Activated B cell treated with CpG ODN at 0.5 μM for 24 hours (primary cell): ENCODE measurements around the gene TUBA3E. TPM values are rescaled to one million over a fixed set of nuclear protein-coding genes. Genes with fewer than 3 reads are reported as not detected.
"Not testable (repeated sequence)": the region's sequence is repeated elsewhere in the genome, so short reads cannot be mapped to it uniquely, and the experiment has no call there.

ENCODE experiments used
- ATAC-seq: fragments of 200-7000 bp; cut with Tn5 transposase; one replicate; pipeline ENCODE4 v1.10.0; 2021; ENCODE audit warnings: low read depth, mild to moderate bottlenecking, moderate library complexity
- CTCF ChIA-PET: fragments of 350-600 bp; sonication (Branson Sonifier 250); formaldehyde crosslinking; loops from one replicate; lab custom pipeline; 2021; ENCODE audit warnings: antibody characterized with exemption; lab: Charles Lee
- POLR2A ChIA-PET: fragments of 350-600 bp; sonication (Branson Sonifier 250); formaldehyde crosslinking; loops from one replicate; lab custom pipeline; 2021; ENCODE audit warnings: antibody characterized with exemption; lab: Charles Lee
- DNase-seq: peaks from one replicate; pipeline ENCODE4 v3.0.0; 2022
- H3K27ac Mint-ChIP-seq: one replicate; pipeline ENCODE4 v1.8.0; 2020; ENCODE audit warnings: mixed read lengths
- H3K27me3 Mint-ChIP-seq: one replicate; pipeline ENCODE4 v1.8.0; 2021; ENCODE audit warnings: mixed read lengths
- H3K36me3 Mint-ChIP-seq: one replicate; pipeline ENCODE4 v1.8.0; 2021; ENCODE audit warnings: low read depth, mixed read lengths
- H3K4me1 Mint-ChIP-seq: one replicate; pipeline ENCODE4 v1.8.0; 2021; ENCODE audit warnings: mixed read lengths
- H3K4me3 Mint-ChIP-seq: one replicate; pipeline ENCODE4 v1.8.0; 2020; ENCODE audit warnings: mild to moderate bottlenecking, mixed read lengths
- H3K9me3 Mint-ChIP-seq: one replicate; pipeline ENCODE4 v1.8.0; 2020; ENCODE audit warnings: mixed read lengths
- intact Hi-C: fragments of 100-400 bp; cut with micrococcal nuclease; formaldehyde crosslinking; loops from one replicate; pipeline ENCODE4 v1.15.1; 2024
- total RNA-seq: library from RNA; stranded (reverse); gene quantifications from 2 replicates; pipeline ENCODE4 v1.2.3, GENCODE V29; 2022
- TF ChIP-seq, protein P1 (sequence below): fragments of 200-600 bp; IDR thresholded peaks from one replicate; pipeline ENCODE4 v1.8.0; 2022; ENCODE audit warnings: antibody characterized with exemption, mild to moderate bottlenecking

TUBA3E gene
- total RNA-seq, 1 donor from 2014 or later, result not detected

DNA sequence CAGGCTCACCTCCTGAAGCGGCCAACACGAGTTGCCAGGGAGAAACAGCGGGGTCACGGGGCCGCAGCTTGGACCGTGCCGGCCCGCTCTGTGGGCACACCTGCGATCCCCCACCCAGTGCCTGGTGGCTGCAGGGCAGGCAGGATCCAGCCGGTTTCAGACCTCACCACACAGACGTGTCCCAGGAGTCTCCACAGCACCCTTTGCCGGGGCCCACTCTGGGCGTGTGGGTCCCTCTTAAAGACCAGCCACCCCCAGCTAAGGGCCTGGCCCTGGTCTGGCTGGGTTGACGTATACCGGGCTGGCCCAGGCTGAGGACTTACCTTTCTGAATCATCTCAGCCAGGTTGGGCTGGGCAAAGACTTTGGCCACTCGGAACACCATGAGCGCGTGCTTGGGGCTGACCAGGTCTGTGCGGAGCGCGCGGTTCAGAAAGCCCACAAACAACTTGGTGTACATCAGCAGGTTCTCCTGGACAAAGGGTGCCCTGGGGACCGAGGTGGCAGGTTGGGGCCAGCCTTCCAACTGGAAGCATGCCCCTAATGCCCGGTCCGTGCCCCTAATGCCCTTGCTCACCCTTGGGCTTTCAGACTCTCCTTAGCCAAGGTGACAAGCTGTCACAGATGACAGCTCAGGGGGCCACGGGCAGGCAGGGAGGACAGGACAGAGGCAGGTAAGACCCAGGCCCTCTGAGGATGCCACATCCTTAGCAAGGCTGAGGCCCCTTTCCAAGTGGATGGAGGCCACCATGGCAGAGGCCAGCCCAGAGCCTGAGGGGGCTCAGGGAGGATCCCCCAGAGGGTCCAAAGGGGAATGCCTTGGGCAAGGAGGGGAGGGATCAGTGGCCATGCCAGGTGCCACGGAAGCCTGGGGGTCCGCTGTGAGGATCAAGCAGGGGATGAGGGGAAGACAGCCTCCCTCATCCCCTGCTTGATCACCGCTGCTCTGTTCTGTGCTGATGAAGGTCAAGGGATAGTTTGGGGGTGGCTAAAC is 43.2 kb downstream of the TUBA3E start:
- TF ChIP-seq, protein P1, sequence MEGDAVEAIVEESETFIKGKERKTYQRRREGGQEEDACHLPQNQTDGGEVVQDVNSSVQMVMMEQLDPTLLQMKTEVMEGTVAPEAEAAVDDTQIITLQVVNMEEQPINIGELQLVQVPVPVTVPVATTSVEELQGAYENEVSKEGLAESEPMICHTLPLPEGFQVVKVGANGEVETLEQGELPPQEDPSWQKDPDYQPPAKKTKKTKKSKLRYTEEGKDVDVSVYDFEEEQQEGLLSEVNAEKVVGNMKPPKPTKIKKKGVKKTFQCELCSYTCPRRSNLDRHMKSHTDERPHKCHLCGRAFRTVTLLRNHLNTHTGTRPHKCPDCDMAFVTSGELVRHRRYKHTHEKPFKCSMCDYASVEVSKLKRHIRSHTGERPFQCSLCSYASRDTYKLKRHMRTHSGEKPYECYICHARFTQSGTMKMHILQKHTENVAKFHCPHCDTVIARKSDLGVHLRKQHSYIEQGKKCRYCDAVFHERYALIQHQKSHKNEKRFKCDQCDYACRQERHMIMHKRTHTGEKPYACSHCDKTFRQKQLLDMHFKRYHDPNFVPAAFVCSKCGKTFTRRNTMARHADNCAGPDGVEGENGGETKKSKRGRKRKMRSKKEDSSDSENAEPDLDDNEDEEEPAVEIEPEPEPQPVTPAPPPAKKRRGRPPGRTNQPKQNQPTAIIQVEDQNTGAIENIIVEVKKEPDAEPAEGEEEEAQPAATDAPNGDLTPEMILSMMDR, result no peak
- intact Hi-C loops, result loop anchor here (5.0 to 10.0 kb wide), 2 partner anchors 128 to 640 kb away; no protein-coding TSS in a partner anchor
- Mint-ChIP-seq H3K4me1 (peaks cover 30% of the 10 kb centered on the region), H3K27me3 (no peaks in the 10 kb centered on the region), H3K27ac (no peak overlapping the region), H3K36me3 (peaks cover 42% of the 10 kb centered on the region), H3K4me3 (no peak overlapping the region), H3K9me3 (no peaks in the 10 kb centered on the region)
- ATAC-seq (no peak), DNase-seq (no peak)
- POLR2A ChIA-PET, result no interaction called here
- CTCF ChIA-PET, result interaction anchor here (1.1 to 1.5 kb wide), 3 partner anchors 176 to 187 kb away, joined by 3 to 4 read pairs (median 3); partner anchors contain the start of gene IMP4

DNA sequence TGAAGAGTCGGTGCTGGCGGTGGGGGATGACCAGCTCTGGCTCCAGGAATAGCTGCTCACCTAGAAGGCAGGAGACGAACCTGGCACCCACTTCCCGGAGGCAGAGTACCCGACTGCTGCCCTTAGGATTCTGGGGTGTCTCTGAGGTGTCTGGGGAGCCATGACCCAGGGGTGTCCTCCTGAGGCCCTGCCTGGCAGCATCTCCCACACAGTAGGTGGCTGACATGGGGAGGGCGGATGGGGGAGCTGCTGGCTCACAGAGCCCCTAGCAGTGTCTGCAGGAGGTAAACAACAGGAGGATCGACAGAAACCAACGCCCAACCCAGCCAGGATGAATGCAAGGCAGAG is 43.8 kb downstream of the TUBA3E start:
- H3K27ac Mint-ChIP-seq, POLR2A ChIA-PET: not testable (repeated sequence)
- intact Hi-C loops, result loop anchor here (10.0 kb wide), 1 partner anchor 640 kb away; no protein-coding TSS in a partner anchor

DNA sequence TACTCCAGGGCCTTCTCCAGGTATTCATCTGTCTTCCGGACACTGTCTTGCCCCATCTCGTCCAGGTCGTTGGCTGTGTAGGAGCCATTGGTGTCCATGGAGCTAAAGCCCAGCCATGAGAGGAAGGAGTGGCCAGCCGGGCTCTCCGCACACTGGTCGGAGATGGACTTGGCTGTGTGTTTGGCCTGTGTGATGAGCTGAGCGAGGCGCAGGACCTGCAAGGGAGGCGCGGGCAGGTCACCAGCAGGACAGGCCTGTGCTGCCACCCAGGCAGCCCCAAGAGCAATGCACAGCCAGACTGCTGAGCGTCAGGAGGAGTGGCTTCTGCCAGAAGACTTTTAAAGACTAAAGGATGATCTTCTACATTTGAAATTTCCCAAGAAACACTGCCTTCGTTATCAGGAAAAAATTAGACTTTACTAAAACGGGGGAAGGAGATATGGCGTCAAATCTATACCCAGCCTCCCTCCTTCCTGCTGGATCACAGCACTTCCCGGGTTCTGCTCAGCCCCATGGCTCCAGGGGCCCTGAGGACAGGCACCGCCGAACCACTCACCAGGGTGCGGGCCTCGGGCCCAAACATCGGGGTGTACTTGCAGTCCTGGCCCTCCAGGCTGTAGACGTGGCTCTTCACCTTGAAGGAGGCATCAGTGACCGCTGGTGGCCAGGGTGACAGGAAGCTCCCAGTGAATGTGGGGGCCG is 44.4 kb downstream of the TUBA3E start:
- Mint-ChIP-seq H3K36me3 (peaks cover 38% of the 10 kb centered on the region), H3K4me1 (peaks cover 25% of the 10 kb centered on the region)
- H3K27me3 Mint-ChIP-seq, H3K27ac Mint-ChIP-seq, CTCF ChIA-PET, DNase-seq, H3K4me3 Mint-ChIP-seq, ATAC-seq, H3K9me3 Mint-ChIP-seq, POLR2A ChIA-PET: not testable (repeated sequence)
- intact Hi-C loops, result loop anchor here (10.0 kb wide), 1 partner anchor 641 kb away; no protein-coding TSS in a partner anchor

More for the DNA sequence above, 43.8 kb downstream of the TUBA3E start:
- peaks cover 38% of the 10 kb centered on the region for H3K36me3 Mint-ChIP-seq
- H3K4me3 Mint-ChIP-seq, DNase-seq, CTCF ChIA-PET, ATAC-seq, H3K9me3 Mint-ChIP-seq, H3K27me3 Mint-ChIP-seq: not testable (repeated sequence)
- H3K4me1 Mint-ChIP-seq, result peaks cover 28% of the 10 kb centered on the region

DNA sequence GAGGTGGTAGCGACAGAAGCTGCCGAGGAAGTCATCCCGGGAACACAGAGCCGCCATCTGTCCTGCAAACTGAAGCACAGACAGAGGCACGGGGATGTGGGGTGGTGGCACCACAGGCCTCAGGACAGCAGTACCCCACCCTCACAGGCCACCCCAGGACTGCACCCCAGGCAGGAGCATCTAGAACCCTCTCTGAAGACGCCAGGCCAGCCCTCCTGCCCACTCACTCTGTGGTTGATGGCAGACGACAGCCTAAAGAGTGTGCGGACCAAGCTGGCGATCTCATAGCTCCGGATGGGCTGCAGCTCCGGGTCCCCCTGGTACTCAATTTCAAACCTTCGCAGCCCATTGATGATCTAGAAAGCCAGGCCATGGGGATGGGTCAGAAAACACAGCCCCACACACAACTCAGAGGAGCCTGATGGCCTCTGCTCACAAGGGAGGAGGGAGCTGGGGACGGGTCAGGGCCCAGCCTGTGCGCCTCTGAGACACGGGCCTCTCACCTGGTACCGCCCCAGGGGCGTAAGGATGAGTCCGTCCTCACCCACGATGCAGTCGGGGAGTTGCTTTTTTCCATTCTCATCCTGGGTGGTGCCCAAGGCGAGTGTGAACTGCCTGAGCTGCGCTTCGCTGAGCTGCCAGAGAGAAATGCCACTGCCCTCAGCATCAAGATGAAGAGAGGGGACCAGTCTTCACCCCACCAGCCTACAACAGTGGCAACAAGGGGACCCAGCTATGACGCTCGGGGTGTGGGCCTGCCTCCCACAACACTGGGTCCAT is 45.2 kb downstream of the TUBA3E start:
- ChIA-PET POLR2A (no interaction called here), CTCF (no interaction called here)
- no peak for ATAC-seq
- TF ChIP-seq, protein P1, result no peak
- intact Hi-C loops, result loop anchor here (10.0 kb wide), 1 partner anchor 642 kb away; no protein-coding TSS in a partner anchor
- Mint-ChIP-seq H3K4me1 (peaks cover 16% of the 10 kb centered on the region), H3K4me3 (no peak overlapping the region), H3K36me3 (peaks cover 33% of the 10 kb centered on the region), H3K27me3 (no peaks in the 10 kb centered on the region), H3K9me3 (no peaks in the 10 kb centered on the region), H3K27ac (no peak overlapping the region)
- no peak for DNase-seq

DNA sequence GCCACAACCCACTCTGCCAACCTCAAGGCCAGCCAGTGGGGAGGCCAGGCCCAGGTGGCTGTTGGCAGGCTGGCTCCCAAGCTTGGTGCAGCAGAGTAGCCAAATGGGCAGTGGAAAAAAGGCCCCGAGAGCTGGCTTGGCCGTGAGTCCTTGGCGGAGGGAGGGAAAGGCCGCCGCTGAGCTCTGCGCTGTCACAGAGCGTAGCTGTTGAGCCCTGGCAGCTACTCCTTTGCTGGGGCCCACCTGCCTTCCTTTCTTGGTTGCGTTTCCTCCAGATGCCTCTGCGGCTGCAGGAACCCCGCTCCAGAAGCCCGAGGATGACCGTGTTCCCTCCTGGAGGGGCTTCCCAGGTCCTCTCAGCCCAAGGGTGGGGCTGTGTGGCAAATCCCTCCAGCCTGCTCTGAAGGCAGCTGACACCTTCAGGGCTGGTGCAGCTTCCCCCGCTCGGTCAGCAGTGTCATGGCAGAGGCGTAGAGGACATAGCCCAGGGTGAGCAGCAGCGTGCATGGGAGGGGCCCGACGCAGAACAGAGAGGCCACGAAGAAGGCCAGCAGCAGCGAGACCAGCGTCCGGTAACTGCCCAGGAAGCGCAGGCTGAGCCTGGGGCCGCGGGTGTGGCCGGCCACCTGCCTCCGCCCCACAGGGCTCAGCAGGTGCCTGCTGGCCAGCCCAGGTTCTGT is 46.0 kb downstream of the TUBA3E start:
- H3K9me3 Mint-ChIP-seq, DNase-seq, POLR2A ChIA-PET, ATAC-seq, H3K4me1 Mint-ChIP-seq, H3K4me3 Mint-ChIP-seq, H3K27ac Mint-ChIP-seq, CTCF ChIA-PET, H3K27me3 Mint-ChIP-seq: not testable (repeated sequence)
- H3K36me3 Mint-ChIP-seq, result peaks cover 33% of the 10 kb centered on the region
- intact Hi-C loops, result loop anchor here (10.0 kb wide), 1 partner anchor 643 kb away; no protein-coding TSS in a partner anchor

DNA sequence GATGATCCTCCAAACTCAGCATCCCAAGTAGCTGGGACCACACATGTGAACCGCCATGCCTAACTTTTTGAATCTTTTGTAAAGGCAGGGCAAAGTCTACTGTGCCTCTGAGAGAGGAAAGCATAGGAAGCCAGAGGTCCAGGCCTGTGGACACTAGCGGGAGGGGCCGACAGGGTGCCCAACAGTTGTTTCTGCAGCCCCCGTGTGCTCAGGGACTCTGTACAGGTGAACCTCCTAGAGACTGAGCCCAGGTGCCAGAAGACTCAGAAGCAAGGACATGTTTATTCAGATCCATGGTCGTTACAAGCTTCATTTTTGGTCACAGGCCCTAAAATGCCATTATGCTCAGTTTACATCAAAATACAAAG is 47.1 kb downstream of the TUBA3E start:
- H3K27ac Mint-ChIP-seq, H3K27me3 Mint-ChIP-seq, CTCF ChIA-PET, ATAC-seq, H3K9me3 Mint-ChIP-seq, H3K4me3 Mint-ChIP-seq, H3K4me1 Mint-ChIP-seq, POLR2A ChIA-PET, DNase-seq: not testable (repeated sequence)
- intact Hi-C loops, result loop anchor here (10.0 kb wide), 1 partner anchor 644 kb away; no protein-coding TSS in a partner anchor
- H3K36me3 Mint-ChIP-seq, result peaks cover 33% of the 10 kb centered on the region
